Measurements from ENCODE around the gene KLHL36.

Gene KLHL36

DNA sequence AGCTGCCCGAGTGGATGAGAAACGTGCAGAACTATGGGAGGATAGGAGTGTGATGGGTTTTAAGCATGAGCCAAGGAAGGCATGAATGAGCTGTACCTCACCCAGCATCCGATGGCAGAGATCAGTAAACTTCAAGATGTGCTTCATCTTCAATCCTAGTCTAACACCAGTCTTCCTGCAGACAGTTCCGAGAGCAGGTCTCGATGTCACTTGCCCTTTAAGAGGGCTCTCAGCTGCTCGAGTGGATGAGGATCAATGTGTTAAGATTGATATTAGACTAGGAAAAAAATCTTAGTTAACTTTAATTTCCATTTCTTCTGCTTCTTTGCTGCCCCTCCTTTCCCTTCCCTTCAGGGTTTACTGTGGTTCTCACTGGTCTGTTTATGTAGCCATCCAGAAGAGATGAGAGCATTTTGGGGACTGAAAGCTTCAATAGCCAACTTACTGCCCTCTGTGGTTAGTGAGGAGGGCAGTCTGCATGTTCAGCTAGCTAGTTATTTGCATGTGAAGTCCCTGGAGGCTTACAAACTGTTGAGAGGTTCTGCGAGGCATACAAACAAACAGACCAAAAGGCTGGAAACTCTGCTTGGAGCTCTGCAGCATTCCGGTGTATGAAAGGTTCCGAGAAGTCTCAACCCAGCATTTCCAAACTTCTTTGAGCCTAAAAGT is 15.3 kb downstream of the KLHL36 start:
- peaks cover 12% of the 10 kb centered on the region for H3K4me1 ChIP-seq (ENCODE audit: control insufficient read depth, insufficient read depth, low read length)
- no peak overlapping the region for H3K4me3 ChIP-seq (ENCODE audit: low read length)
- H3K9me3 ChIP-seq (ENCODE audit: control insufficient read depth, low read length) = no peaks in the 10 kb centered on the region
- no peak overlapping the region for H3K9ac ChIP-seq (ENCODE audit: low read length)
- H3K27me3 ChIP-seq (replicated peaks; ENCODE audit: control insufficient read depth, insufficient read depth, low read length) = no peaks in the 10 kb centered on the region
- H3K36me3 ChIP-seq (ENCODE audit: control insufficient read depth, insufficient read depth, low read length, severe bottlenecking) = peaks cover 73% of the 10 kb centered on the region
- DNase-seq (ENCODE audit: low read depth) = peak; percentile 24

DNA sequence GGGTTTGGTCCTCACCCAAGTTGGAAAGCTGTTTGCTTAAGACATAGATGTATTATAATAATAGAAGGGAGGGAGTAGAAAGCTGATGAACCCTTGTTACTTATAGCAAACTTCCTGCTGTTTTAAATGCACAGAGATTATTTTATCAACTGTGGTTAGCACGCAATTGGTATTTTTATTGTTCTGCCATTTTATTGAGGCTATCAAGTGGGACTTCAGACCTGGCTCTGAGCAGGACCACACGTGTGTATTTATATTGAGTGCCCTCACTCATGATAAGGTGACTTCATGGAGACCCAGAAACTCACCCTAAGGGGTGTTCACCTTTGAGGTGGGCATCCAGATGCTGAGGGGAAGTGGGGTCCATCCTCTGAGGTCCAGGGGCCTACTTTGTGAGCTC is 17.0 kb downstream of the KLHL36 start:
- Histone ChIP-seq H3K9ac (ENCODE audit: low read length) (no peak overlapping the region), H3K9me3 (ENCODE audit: control insufficient read depth, low read length) (no peaks in the 10 kb centered on the region), H3K27me3 (replicated peaks; ENCODE audit: control insufficient read depth, insufficient read depth, low read length) (no peaks in the 10 kb centered on the region), H3K36me3 (ENCODE audit: control insufficient read depth, insufficient read depth, low read length, severe bottlenecking) (peaks cover 55% of the 10 kb centered on the region), H3K4me1 (ENCODE audit: control insufficient read depth, insufficient read depth, low read length) (peaks cover 12% of the 10 kb centered on the region), H3K4me3 (ENCODE audit: low read length) (no peak overlapping the region)
- no peak for DNase-seq (ENCODE audit: low read depth)

DNA sequence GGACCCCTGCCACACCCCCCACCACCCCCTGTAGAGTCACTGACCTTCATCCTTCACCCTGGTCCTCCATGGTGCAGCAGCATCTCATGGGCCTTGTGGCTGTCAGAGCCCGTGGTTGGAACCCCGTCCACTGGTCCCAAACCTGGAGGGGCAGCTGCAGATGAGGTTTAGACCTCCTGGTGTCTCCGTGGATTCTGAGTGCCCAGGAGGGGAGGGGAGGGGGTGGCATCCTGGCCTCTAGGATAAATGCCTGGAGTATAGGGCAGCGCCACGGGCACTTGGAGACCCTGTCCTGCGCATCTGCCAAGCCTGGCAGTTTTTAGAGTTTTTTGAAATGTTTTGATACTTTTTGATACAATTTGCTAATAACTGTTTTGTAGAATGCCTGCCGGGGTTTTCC is 17.5 kb downstream of the KLHL36 start:
- H3K4me3 ChIP-seq (ENCODE audit: low read length) = no peak overlapping the region
- no peak for DNase-seq (ENCODE audit: low read depth)
- peaks cover 12% of the 10 kb centered on the region for H3K4me1 ChIP-seq (ENCODE audit: control insufficient read depth, insufficient read depth, low read length)
- no peaks in the 10 kb centered on the region for H3K27me3 ChIP-seq (replicated peaks; ENCODE audit: control insufficient read depth, insufficient read depth, low read length)
- no peaks in the 10 kb centered on the region for H3K9me3 ChIP-seq (ENCODE audit: control insufficient read depth, low read length)
- H3K9ac ChIP-seq (ENCODE audit: low read length) = no peak overlapping the region
- H3K36me3 ChIP-seq (ENCODE audit: control insufficient read depth, insufficient read depth, low read length, severe bottlenecking) = peaks cover 50% of the 10 kb centered on the region

DNA sequence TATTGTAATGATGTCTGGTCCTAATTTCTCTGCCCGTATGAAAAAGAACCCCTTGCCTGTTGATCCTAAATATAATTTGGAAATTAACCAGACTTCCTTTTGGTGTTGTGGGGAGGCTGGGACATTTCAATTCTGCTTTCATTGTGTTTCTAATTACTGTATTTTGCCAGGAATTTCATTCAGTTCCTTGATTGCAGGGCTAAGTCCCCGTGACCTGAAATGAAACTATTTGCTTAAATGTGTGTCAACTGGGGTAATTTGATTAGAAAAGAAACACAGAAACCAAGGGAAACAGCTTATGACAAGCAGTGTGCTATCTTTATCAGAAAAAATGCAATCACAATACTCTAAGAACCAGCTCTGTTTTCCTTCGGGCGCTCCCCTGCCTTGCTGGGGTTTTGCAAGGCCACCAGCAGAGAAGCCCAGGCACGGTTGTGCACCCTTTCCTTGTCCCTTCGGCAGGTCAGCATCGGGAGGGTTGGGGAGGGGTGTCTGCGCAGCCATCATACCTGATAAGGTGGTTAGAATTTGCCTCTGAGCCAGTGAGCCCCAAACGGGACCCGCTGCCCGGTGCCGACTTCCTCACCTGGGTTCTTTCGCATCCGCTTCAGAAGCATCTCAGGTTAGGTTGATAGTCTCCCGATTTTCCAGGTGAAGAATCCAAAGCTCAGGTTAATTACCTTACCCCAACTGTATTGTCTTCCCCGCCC is 19.4 kb downstream of the KLHL36 start:
- H3K27me3 ChIP-seq (replicated peaks; ENCODE audit: control insufficient read depth, insufficient read depth, low read length) = no peaks in the 10 kb centered on the region
- H3K9me3 ChIP-seq (ENCODE audit: control insufficient read depth, low read length) = no peaks in the 10 kb centered on the region
- peak; percentile 38 for DNase-seq (ENCODE audit: low read depth)
- no peak overlapping the region for H3K4me3 ChIP-seq (ENCODE audit: low read length)
- H3K4me1 ChIP-seq (ENCODE audit: control insufficient read depth, insufficient read depth, low read length) = peaks cover 12% of the 10 kb centered on the region
- H3K36me3 ChIP-seq (ENCODE audit: control insufficient read depth, insufficient read depth, low read length, severe bottlenecking) = peaks cover 31% of the 10 kb centered on the region
- peak overlapping the region; percentile 4 for H3K9ac ChIP-seq (ENCODE audit: low read length)

DNA sequence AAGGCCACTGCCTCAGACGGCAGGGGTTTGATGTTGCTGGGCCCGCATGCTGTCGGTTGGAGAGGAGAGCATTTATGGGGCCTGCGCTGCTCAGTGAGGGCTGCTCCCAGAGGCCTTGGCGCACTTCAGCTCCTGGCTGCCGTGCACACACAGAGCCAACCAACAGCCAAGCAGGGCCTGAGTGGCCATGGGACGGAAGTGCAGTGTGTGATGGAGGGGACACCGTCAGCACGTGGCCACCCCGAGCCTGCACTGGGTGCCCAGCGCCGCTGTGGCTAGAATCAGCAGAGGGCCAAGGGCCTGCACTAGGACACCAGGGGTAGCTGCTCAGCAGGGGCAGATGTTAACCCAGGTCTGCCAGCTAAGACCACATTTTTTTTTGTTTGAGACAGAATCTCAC is 21.8 kb downstream of the KLHL36 start:
- no peaks in the 10 kb centered on the region for H3K27me3 ChIP-seq (replicated peaks; ENCODE audit: control insufficient read depth, insufficient read depth, low read length)
- H3K4me3 ChIP-seq (ENCODE audit: low read length) = no peak overlapping the region
- peaks cover 8% of the 10 kb centered on the region for H3K36me3 ChIP-seq (ENCODE audit: control insufficient read depth, insufficient read depth, low read length, severe bottlenecking)
- no peaks in the 10 kb centered on the region for H3K9me3 ChIP-seq (ENCODE audit: control insufficient read depth, low read length)
- H3K4me1 ChIP-seq (ENCODE audit: control insufficient read depth, insufficient read depth, low read length) = peaks cover 3% of the 10 kb centered on the region
- DNase-seq (ENCODE audit: low read depth) = no peak
- no peak overlapping the region for H3K9ac ChIP-seq (ENCODE audit: low read length)

DNA sequence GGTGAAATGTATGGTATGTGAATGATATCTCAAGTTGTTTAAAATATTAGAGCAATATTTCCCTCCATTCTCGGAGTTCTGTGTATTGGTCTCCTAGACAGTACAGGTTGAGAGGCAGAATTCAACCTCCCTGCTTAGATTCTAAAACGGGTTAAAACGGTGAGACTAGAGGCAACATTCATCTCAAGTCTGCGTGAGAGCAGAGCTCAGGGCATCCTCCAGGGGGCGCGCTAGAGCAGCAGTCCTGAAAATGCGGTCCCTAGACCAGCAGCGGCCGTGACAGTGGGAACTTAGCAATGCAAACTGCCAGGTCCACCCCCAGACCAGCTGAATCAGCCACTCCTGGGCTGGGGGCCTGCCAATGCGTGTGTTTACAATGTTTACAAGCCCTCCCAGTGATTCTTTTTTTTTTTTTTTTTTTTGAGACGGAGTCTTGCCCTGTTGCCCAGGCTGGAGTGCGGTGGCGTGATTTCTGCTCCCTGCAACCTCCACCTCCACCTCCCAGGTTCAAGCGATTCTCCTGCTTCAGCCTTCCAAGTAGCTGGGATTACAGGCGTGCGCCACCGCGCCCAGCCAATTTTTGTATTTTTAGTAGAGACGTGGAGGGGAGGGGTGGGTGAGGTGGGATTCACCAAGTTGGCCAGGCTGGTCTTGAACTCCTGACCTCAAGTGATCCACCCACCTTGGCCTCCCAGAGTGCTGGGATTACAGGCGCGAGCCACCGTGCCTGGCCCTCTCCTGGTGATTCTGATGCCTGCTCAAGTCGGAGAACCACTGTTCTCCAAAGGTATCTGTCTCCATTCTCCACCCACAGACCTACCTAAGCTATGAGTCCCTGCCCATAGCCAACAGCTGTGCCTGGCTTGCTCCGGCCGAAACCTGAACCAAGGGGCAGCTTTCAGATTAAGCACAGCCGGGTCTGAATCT is 24.2 kb downstream of the KLHL36 start:
- H3K9me3 ChIP-seq (ENCODE audit: control insufficient read depth, low read length) = no peaks in the 10 kb centered on the region
- H3K27me3 ChIP-seq (replicated peaks; ENCODE audit: control insufficient read depth, insufficient read depth, low read length) = peaks cover 4% of the 10 kb centered on the region
- DNase-seq (ENCODE audit: low read depth) = peak; percentile 81
- no peak overlapping the region for H3K4me3 ChIP-seq (ENCODE audit: low read length)
- peaks cover 2% of the 10 kb centered on the region for H3K4me1 ChIP-seq (ENCODE audit: control insufficient read depth, insufficient read depth, low read length)
- H3K9ac ChIP-seq (ENCODE audit: low read length) = no peak overlapping the region
- no peaks in the 10 kb centered on the region for H3K36me3 ChIP-seq (ENCODE audit: control insufficient read depth, insufficient read depth, low read length, severe bottlenecking)

DNA sequence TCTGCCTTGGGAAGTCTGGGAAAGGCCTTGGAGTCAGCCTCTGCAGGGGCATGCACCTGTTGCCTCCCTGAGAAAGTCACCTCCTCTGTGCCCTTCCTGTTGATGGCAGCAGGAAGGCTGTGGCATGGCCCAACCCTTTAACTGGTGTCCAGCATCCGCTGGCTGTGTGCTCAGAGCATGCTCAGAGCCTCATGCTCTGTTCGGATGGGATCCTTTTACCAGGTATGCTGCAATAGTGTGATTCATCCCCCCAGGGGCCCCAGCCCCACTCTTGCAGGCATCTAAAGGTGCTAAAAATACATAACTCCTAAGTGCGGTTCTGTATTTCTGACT is 24.9 kb downstream of the KLHL36 start:
- Histone ChIP-seq H3K36me3 (ENCODE audit: control insufficient read depth, insufficient read depth, low read length, severe bottlenecking) (no peaks in the 10 kb centered on the region), H3K4me1 (ENCODE audit: control insufficient read depth, insufficient read depth, low read length) (no peaks in the 10 kb centered on the region), H3K27me3 (replicated peaks; ENCODE audit: control insufficient read depth, insufficient read depth, low read length) (peaks cover 4% of the 10 kb centered on the region), H3K9me3 (ENCODE audit: control insufficient read depth, low read length) (no peaks in the 10 kb centered on the region), H3K4me3 (ENCODE audit: low read length) (no peak overlapping the region), H3K9ac (ENCODE audit: low read length) (no peak overlapping the region)
- no peak for DNase-seq (ENCODE audit: low read depth)

DNA sequence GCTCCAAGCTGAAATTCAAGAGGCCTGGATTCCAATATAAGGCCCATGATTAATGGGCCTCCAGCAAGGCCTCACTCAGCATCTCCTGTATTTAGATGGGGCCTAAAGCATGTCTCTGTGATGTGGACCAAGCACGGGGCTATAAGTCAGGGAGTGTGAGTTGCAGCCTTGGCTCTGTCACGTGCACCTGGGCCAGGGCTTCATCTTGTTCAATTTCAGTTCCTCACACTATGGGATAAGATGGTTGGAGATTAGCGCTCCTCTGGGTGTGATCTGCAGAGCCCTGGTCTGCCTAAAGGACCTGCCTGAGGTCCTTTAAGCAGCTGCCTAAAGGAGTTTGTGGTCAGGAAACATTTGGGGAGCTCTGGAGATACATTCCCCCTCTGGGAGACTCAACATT is 25.2 kb downstream of the KLHL36 start:
- H3K9me3 ChIP-seq (ENCODE audit: control insufficient read depth, low read length) = no peaks in the 10 kb centered on the region
- peaks cover 4% of the 10 kb centered on the region for H3K27me3 ChIP-seq (replicated peaks; ENCODE audit: control insufficient read depth, insufficient read depth, low read length)
- H3K4me3 ChIP-seq (ENCODE audit: low read length) = no peak overlapping the region
- H3K36me3 ChIP-seq (ENCODE audit: control insufficient read depth, insufficient read depth, low read length, severe bottlenecking) = no peaks in the 10 kb centered on the region
- no peak for DNase-seq (ENCODE audit: low read depth)
- no peak overlapping the region for H3K9ac ChIP-seq (ENCODE audit: low read length)
- H3K4me1 ChIP-seq (ENCODE audit: control insufficient read depth, insufficient read depth, low read length) = no peaks in the 10 kb centered on the region

DNA sequence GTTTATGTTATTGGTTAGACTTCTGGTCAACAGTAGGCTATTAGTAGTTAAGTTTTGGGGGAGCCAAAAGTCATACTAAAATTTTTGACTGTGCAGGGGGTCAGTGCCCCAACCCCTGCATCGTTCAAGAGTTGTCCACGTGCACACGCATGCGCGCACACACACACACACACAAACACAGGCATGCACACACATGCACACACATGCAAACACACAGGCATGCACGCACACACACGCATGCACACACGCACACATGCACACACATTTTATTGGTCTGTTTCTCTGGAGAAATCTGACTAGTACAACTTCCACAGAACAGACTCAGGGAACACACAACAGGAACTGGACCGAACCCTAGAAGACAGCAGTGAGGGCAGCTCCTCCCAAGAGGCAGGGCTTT is 27.1 kb downstream of the KLHL36 start:
- Histone ChIP-seq H3K36me3 (ENCODE audit: control insufficient read depth, insufficient read depth, low read length, severe bottlenecking) (no peaks in the 10 kb centered on the region), H3K27me3 (replicated peaks; ENCODE audit: control insufficient read depth, insufficient read depth, low read length) (peaks cover 4% of the 10 kb centered on the region), H3K9ac (ENCODE audit: low read length) (no peak overlapping the region), H3K4me1 (ENCODE audit: control insufficient read depth, insufficient read depth, low read length) (no peaks in the 10 kb centered on the region), H3K4me3 (ENCODE audit: low read length) (no peak overlapping the region), H3K9me3 (ENCODE audit: control insufficient read depth, low read length) (no peaks in the 10 kb centered on the region)
- no peak for DNase-seq (ENCODE audit: low read depth)

DNA sequence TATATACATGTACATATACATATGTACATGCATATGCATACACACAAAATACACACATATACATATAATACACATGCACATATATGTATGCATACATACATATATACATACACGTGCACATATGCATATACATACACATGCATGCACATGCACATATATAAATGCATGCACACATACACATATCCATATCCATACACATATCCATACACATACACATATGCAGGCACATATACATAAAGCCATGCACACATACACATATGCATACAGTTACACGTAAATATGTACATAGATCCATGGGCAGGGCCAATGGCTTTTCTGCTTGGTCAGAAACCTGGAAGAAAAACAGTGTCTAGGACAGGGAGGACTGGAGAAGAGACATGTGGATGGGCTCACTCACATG is 27.6 kb downstream of the KLHL36 start:
- H3K4me3 ChIP-seq (ENCODE audit: low read length) = no peak overlapping the region
- DNase-seq (ENCODE audit: low read depth) = no peak
- no peak overlapping the region for H3K9ac ChIP-seq (ENCODE audit: low read length)
- no peaks in the 10 kb centered on the region for H3K4me1 ChIP-seq (ENCODE audit: control insufficient read depth, insufficient read depth, low read length)
- H3K27me3 ChIP-seq (replicated peaks; ENCODE audit: control insufficient read depth, insufficient read depth, low read length) = peaks cover 4% of the 10 kb centered on the region
- H3K36me3 ChIP-seq (ENCODE audit: control insufficient read depth, insufficient read depth, low read length, severe bottlenecking) = no peaks in the 10 kb centered on the region
- no peaks in the 10 kb centered on the region for H3K9me3 ChIP-seq (ENCODE audit: control insufficient read depth, low read length)

DNA sequence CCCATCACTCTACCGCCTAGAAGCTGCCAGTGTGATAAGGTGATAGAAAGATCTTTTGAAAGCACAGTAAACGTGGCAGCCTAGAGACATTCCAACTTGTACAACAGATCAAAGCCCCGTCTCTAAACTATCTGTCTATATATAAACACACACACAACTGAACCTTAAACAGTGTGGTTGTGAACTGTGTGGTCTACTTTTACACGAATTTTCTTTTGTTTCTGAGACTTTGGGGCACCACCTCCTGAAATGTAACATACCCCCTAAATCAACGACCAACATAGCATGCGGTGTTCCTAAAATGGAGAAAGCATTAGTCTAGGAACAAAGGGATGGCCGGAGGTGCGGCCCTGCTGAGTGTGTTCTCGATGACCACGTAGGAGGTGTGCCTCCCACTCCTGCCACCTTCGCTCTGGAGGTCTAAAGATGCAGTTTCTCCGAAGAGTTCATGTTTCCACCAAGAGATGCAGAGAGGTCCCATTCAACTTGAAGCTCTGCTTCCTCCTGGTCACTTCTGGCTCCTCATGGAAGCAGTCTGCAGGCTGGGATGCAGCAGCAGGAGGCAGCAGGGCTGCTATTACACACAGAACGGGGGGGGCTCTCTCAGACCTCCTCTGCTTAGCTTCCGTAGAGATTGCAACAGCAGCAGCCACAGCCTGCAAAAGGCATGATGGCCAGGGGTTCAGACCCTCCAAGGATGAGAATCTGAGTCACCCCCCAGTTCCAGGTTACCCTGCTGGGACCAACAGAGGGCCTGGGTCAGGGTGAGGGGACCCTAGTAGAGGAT is 28.9 kb downstream of the KLHL36 start:
- DNase-seq (ENCODE audit: low read depth) = no peak
- Histone ChIP-seq H3K27me3 (replicated peaks; ENCODE audit: control insufficient read depth, insufficient read depth, low read length) (peaks cover 4% of the 10 kb centered on the region), H3K36me3 (ENCODE audit: control insufficient read depth, insufficient read depth, low read length, severe bottlenecking) (no peaks in the 10 kb centered on the region), H3K4me3 (ENCODE audit: low read length) (no peak overlapping the region), H3K9ac (ENCODE audit: low read length) (no peak overlapping the region), H3K9me3 (ENCODE audit: control insufficient read depth, low read length) (no peaks in the 10 kb centered on the region), H3K4me1 (ENCODE audit: control insufficient read depth, insufficient read depth, low read length) (no peaks in the 10 kb centered on the region)
